Neuron (in vitro differentiated cells): Measurements from ENCODE around the gene DUSP21.
"Not testable (repeated sequence)": the region's sequence is repeated elsewhere in the genome, so short reads cannot be mapped to it uniquely, and the experiment has no call there.

Experiments used
- H2AFZ ChIP-seq: one replicate; pipeline ENCODE4 v1.6.1; 2013; ENCODE audit warnings: low read depth, mild to moderate bottlenecking, inconsistent platforms, low read length, moderate library complexity
- H3K27me3 ChIP-seq: one replicate; pipeline ENCODE4 v1.6.1; 2013; ENCODE audit warnings: low read length; ENCODE audit not compliant: insufficient read depth
- H3K36me3 ChIP-seq: one replicate; pipeline ENCODE4 v1.6.1; 2013; ENCODE audit warnings: low read length; ENCODE audit not compliant: insufficient read depth
- H3K4me1 ChIP-seq: one replicate; pipeline ENCODE4 v1.6.1; 2013; ENCODE audit warnings: low read length; ENCODE audit not compliant: insufficient read depth
- H3K4me3 ChIP-seq: 2 replicates; pipeline ENCODE4 v1.5.1; 2013; ENCODE audit warnings: mild to moderate bottlenecking, low read length, moderate library complexity
- H3K9me3 ChIP-seq: one replicate; pipeline ENCODE4 v1.6.1; 2013; ENCODE audit warnings: low read length

DUSP21 gene

DNA sequence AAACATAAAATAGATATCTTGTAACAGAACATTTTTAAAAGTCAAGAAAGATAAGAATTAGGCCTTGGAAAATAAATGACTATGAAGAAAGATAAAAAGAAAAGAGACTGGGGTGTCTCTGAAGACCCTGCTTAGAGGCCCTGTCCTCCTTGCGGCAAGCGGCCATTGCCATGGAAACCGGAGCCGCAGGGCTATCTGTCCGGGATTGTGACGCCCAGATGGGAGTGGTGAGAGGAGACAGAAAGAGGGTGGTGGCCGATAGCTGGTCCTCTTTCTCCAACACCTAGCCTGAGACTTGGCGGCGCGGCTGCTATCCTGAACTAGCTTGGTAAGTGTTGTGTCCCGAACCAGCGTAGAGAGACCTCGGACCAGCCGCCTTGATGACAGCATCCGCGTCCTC is at the start of gene DUSP21:
Gene DUSP21, plus strand, starts transcription at position 269 of the 400 bp plus-strand sequence. Its CDS starts 112 bp downstream, at position 381.
- Histone ChIP-seq H2AFZ (no peak within 1 kb of the TSS), H3K9me3 (no peaks in the 10 kb centered on the region), H3K36me3 (no peaks in the 10 kb centered on the region), H3K4me1 (no peaks in the 10 kb centered on the region), H3K27me3 (no peaks in the 10 kb centered on the region), H3K4me3 (no peak within 1 kb of the TSS)

DNA sequence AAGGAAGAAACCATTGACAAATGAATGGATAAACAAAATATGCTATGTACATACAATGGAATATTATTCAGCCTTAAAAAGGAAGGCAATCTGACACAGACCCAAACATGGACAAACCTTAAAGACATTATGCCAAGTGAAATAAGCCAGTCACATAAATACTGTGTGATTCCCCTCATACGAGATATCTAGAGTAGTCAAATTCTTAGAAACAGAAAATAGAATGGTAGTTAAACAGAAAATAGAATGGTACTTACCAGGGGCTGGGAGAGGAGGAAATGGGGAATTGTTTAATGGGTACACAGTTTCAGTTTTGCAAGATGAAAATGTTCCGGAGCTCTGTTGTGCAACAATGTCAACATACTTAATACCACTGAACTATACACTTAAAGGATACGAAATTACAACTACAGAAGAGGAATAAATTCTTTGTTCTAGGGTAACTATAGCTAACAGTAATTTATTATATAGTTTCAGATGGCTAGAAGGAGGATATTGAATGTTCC is 47.8 kb upstream of the DUSP21 start:
- Histone ChIP-seq H3K36me3 (no peaks in the 10 kb centered on the region), H3K9me3 (no peaks in the 10 kb centered on the region), H3K4me3 (no peak overlapping the region), H3K27me3 (no peaks in the 10 kb centered on the region), H2AFZ (no peak overlapping the region), H3K4me1 (no peaks in the 10 kb centered on the region)

- Histone ChIP-seq H3K27me3 (no peaks in the 10 kb centered on the region), H2AFZ (no peak overlapping the region), H3K9me3 (no peaks in the 10 kb centered on the region), H3K36me3 (no peaks in the 10 kb centered on the region), H3K4me3 (no peak overlapping the region), H3K4me1 (no peaks in the 10 kb centered on the region)
Observed at GRCh38 chrX:44802613-44803012, 41.2 kb upstream of the DUSP21 start.

DNA sequence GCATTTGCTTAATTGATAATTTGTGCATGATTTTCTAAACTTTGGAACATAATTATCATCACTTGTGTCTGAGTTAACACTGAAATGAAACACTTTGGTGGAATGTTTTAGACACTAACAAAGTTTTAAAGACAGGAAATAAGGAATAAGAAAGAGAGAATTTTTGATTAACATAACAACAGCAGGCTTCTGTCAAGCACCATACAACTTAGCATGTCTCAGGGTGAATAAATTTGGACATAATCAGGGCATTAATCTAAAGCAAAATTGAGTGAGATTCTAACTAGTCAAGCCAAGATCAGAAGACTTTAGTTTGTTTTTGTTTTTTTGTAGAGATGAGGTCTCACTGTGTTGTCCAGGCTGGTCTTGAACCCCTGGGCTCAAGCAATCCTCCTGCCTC is 28.1 kb upstream of the DUSP21 start:
- Histone ChIP-seq H3K9me3 (no peaks in the 10 kb centered on the region), H3K4me1 (no peaks in the 10 kb centered on the region), H2AFZ (no peak overlapping the region), H3K27me3 (no peaks in the 10 kb centered on the region), H3K36me3 (no peaks in the 10 kb centered on the region), H3K4me3 (no peak overlapping the region)

- H2AFZ ChIP-seq: no peak overlapping the region
- no peaks in the 10 kb centered on the region for H3K36me3 ChIP-seq
- no peaks in the 10 kb centered on the region for H3K27me3 ChIP-seq
- H3K4me3 ChIP-seq: no peak overlapping the region
- H3K4me1 ChIP-seq: no peaks in the 10 kb centered on the region
- H3K9me3 ChIP-seq: no peaks in the 10 kb centered on the region
Observed at GRCh38 chrX:44816367-44816766, 27.5 kb upstream of the DUSP21 start.

GRCh38 chrX:44817029-44817428 is 26.8 kb upstream of the DUSP21 start:
- no peak overlapping the region for H3K4me3 ChIP-seq
- H3K27me3 ChIP-seq: no peaks in the 10 kb centered on the region
- H3K9me3 ChIP-seq: no peaks in the 10 kb centered on the region
- no peak overlapping the region for H2AFZ ChIP-seq
- H3K4me1 ChIP-seq: no peaks in the 10 kb centered on the region
- H3K36me3 ChIP-seq: no peaks in the 10 kb centered on the region

- H2AFZ ChIP-seq: no peak overlapping the region
- no peak overlapping the region for H3K4me3 ChIP-seq
- no peaks in the 10 kb centered on the region for H3K9me3 ChIP-seq
- H3K36me3 ChIP-seq: no peaks in the 10 kb centered on the region
- H3K4me1 ChIP-seq: no peaks in the 10 kb centered on the region
- H3K27me3 ChIP-seq: no peaks in the 10 kb centered on the region
Observed at GRCh38 chrX:44822601-44823000, 21.2 kb upstream of the DUSP21 start.

- not testable (repeated sequence) for H3K27me3 ChIP-seq, H2AFZ ChIP-seq, H3K4me3 ChIP-seq, H3K4me1 ChIP-seq, H3K9me3 ChIP-seq, H3K36me3 ChIP-seq
Observed at GRCh38 chrX:44823193-44823592, 20.6 kb upstream of the DUSP21 start.

DNA sequence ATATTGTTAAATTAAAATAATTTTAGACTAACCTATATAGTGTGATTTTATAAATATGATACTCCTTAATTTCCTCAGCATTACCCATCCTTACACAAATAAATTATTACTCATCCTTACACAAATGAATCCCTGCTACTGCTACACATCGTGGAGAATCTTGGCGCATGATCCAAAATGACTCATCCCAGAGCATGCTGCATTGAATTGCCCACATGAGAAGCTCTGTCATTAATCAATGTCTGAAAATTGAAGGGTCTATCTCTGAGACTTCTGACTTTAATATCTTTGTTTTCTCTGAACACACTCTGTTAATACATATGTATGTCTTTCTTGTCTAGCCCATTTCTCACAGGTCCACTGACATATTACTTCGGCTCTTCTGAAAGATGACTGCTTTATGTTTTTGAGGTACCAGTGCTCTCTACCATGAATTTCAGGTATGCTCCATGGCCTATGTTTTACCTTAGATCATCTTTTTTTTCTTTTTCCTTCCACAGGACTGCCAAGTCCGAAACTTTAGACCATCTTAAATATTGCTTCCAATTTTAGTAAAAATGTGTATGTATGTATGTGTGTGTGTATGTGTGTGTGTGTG is 15.7 kb upstream of the DUSP21 start:
- Histone ChIP-seq H3K36me3 (no peaks in the 10 kb centered on the region), H2AFZ (no peak overlapping the region), H3K4me1 (no peaks in the 10 kb centered on the region), H3K9me3 (no peaks in the 10 kb centered on the region), H3K4me3 (no peak overlapping the region), H3K27me3 (no peaks in the 10 kb centered on the region)

GRCh38 chrX:44829832-44830231 is 14.0 kb upstream of the DUSP21 start:
- Histone ChIP-seq H3K27me3 (no peaks in the 10 kb centered on the region), H3K4me1 (no peaks in the 10 kb centered on the region), H3K36me3 (no peaks in the 10 kb centered on the region), H3K9me3 (no peaks in the 10 kb centered on the region), H2AFZ (no peak overlapping the region), H3K4me3 (no peak overlapping the region)

- H3K36me3 ChIP-seq: no peaks in the 10 kb centered on the region
- no peaks in the 10 kb centered on the region for H3K9me3 ChIP-seq
- no peaks in the 10 kb centered on the region for H3K4me1 ChIP-seq
- H3K4me3 ChIP-seq: no peak overlapping the region
- H2AFZ ChIP-seq: no peak overlapping the region
- H3K27me3 ChIP-seq: no peaks in the 10 kb centered on the region
Observed at GRCh38 chrX:44842550-44843317, 1.1 kb upstream of the DUSP21 start.

- no peak overlapping the region for H2AFZ ChIP-seq
- H3K4me3 ChIP-seq: no peak overlapping the region
- H3K27me3 ChIP-seq: no peaks in the 10 kb centered on the region
- H3K4me1 ChIP-seq: no peaks in the 10 kb centered on the region
- H3K9me3 ChIP-seq: no peaks in the 10 kb centered on the region
- no peaks in the 10 kb centered on the region for H3K36me3 ChIP-seq
Observed at GRCh38 chrX:44843318-44843702, 511 bp upstream of the DUSP21 start.

DNA sequence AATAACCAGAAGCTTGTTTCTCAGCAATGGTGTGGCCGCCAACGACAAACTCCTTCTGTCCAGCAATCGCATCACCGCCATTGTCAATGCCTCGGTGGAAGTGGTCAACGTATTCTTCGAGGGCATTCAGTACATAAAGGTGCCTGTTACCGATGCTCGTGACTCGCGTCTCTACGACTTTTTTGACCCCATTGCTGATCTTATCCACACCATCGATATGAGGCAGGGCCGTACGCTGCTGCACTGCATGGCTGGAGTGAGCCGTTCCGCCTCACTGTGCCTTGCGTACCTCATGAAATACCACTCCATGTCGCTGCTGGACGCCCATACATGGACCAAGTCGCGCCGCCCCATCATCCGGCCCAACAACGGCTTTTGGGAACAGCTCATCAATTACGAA is 383 bp downstream of the DUSP21 start:
- no peak overlapping the region for H2AFZ ChIP-seq
- H3K4me1 ChIP-seq: no peaks in the 10 kb centered on the region
- H3K9me3 ChIP-seq: no peaks in the 10 kb centered on the region
- no peak overlapping the region for H3K4me3 ChIP-seq
- H3K27me3 ChIP-seq: no peaks in the 10 kb centered on the region
- no peaks in the 10 kb centered on the region for H3K36me3 ChIP-seq

- not testable (repeated sequence) for H3K9me3 ChIP-seq, H3K27me3 ChIP-seq, H2AFZ ChIP-seq, H3K4me3 ChIP-seq, H3K4me1 ChIP-seq, H3K36me3 ChIP-seq
Observed at GRCh38 chrX:44850891-44851290, 7.1 kb downstream of the DUSP21 start.
